IPS-11a (cell line): ENCODE results near the gene CCNI.
"Not testable (repeated sequence)": the region's sequence is repeated elsewhere in the genome, so short reads cannot be mapped to it uniquely, and the experiment has no call there.

Experiments
- H3K4me3 ChIP-seq: one replicate; pipeline ENCODE4 v1.5.1; 2013; ENCODE audit warnings: low read depth, low read length, control low read depth

The CCNI gene

DNA sequence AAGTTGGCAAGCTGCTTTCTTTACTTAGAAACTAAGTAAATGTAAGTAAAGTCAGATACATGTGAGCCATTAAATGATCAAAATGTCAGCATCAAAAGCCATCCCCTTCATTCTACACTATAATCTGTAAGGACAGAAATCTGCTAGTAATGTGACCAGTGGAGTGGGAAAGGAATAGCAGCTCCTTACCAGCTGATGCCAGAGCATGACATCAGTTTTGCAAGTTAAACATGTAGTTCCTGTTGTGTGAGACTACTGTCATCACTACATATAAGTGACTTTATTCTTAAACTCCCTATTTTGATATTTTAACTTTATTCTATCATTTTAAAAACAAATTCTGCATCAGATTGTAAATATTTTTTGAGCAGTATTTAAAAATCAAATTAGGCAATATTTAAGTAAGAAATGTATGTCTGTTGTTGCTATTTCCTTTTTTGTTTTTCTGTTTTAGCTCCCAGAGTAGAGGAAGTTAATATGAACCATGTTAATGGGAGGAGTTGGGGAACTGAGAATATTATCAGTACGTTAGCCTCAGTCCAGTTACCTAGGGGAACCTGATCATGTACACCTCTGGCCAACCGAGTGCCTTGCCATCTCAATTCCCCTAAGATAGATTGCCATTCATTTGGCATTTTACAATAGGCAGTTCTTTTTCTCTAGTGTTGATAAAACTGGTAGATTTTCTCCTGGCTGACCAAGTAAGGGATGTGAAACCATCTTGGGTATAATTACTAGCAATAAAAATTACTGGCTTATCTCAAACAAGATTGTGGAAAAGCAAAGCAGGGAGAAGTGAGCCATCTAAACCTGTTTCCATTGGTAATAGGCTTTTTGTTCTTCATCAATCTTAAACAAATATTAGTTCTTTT lies 34.7 kb downstream of the CCNI start:
- no peak overlapping the region for H3K4me3 ChIP-seq

DNA sequence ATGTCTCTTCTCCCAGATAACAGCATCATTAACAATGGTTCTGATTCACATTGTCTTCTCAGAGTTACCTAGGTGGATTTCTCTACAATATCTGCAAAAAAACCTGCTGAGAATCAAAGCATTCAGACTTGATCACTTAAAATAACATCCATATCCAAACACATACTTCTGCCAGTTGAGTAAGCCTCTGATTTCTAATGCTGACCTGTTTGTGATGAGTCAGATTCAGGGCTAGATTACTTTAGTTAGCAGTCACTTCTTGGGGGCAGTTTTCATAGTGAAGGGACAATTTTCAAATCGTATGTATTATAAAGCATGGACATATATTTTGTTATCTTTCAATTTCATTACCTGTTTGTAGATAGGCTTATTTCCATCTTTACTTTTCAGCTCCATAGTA lies 35.5 kb downstream of the CCNI start:
- no peak overlapping the region for H3K4me3 ChIP-seq

GRCh38 chr4:77039796-77040195 lies 36.0 kb downstream of the CCNI start:
- no peak overlapping the region for H3K4me3 ChIP-seq

GRCh38 chr4:77037736-77038135 lies 38.1 kb downstream of the CCNI start:
- no peak overlapping the region for H3K4me3 ChIP-seq

GRCh38 chr4:77037168-77037567 lies 38.6 kb downstream of the CCNI start:
- not testable (repeated sequence) for H3K4me3 ChIP-seq

DNA sequence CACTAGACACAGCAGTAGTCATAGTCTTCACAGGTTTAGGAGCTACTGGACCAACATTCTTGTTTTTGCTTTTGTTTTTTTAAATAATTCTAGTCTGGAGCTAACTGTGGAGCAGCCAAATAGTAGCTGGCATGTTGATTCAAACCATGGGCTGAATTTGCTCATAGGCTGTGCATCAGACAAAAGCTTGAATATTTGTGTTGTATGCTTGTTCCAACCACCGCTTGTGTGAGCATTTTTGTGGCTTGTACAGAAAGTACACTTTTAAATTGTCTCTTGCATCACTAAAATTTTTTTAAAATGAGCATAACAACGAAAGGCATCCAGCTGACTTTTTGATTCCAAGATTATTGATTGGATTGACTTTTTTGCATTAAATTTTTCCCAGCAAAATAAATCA lies 39.6 kb downstream of the CCNI start:
- H3K4me3 ChIP-seq: no peak overlapping the region

DNA sequence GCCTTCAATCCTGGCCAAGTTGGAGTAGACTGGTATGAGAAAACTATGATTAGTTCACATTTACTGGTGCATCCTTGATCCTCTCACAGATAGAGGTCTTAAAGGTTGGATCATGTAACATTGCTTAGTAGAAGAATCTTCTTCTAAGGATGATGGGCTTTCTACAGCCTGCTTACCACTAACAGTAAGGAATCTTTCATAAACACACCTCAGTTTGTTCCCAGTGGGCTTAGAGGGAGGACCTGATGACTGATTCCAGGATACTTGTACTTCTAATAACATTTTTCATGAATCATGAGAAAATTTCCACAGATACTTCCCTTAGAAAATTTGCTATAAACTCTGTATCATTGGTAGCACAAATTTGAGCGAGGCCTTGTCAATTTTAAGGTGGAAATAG lies 40.6 kb downstream of the CCNI start:
- H3K4me3 ChIP-seq: no peak overlapping the region

DNA sequence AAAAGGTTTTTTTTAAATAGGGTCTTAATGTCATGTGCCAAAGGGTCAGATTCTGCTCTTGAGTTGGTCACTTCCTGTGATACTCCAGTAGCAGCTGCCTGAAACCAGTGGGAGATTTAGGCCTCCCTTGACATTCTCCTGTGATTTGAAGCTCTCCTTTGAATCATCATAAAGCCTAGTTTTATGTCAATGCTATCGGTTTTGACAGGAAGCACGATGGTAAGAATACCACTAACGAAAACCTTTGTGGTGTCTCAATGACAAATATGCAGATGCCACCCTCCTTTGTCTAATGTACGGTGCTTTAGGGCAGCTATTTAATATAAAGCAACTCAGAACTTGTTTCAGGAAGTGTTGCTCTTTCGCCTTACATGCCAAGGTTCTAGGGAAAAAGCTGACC lies 44.2 kb downstream of the CCNI start:
- no peak overlapping the region for H3K4me3 ChIP-seq

GRCh38 chr4:77029757-77030156 lies 46.0 kb downstream of the CCNI start:
- H3K4me3 ChIP-seq: not testable (repeated sequence)

GRCh38 chr4:77028246-77028645 lies 47.5 kb downstream of the CCNI start:
- H3K4me3 ChIP-seq: no peak overlapping the region

GRCh38 chr4:77026322-77026704 lies 49.5 kb downstream of the CCNI start:
- H3K4me3 ChIP-seq: no peak overlapping the region

DNA sequence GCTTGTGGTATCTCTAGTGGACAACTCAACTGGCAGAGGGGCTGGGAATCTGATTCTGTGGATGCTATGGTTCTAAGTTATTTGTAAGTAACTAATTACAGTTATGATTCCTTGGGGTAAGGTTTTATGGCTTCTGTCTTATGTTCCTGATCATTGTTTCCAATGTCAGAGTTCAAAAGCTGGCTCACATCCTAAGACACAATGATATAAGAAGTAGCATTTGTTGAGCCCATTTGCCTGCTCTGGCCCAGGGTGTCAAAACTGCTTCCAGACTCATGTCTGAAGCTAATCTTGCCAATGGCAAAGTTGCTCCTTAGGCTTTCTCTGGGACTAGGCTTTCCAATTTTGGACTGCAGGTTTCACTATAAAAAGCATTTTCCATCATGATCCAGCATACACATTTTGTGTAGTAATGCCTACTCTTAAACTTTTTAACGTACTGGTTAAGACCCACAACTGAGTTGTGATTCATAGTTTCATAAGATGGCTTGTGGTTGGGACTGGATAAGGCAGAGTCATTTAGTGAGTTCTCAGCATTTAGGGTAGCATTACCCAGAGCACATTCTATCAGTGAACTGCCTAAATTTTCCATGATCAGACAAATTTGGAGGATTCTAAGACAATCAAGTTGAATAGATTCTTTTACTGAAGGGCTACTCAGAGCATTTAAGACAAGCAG lies 50.0 kb downstream of the CCNI start:
- H3K4me3 ChIP-seq: no peak overlapping the region

- no peak overlapping the region for H3K4me3 ChIP-seq
Observed at GRCh38 chr4:77023920-77024319, 51.9 kb downstream of the CCNI start.

DNA sequence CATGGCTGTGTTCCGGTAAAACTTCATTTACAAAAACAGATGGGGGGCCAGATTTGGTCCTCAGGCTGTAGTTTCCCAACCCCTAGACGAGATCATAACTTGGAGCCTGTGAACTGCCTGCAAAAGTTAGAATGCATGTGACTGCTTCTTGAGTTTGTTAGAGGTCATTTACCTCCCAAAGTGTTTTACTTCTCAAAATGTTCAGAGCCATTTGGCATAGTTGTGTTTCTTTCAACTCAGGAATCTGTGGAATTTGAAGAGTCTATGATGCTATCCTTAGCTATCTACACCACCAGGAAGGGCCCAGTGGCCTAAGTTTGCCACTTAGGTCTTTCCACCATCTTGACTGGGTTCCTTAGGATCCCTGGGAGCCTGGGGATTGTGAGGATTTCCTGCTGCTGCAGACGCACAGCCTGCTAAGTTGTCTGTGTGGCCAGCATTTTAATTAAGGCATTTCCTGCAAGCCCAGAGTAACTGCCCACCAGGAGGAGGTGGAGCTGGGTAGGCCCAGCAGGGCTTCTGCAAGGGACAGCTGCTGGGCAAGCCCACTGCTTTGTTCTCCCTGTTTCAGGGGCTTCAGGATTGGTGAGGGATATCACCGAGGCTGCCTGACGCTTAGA lies 53.1 kb downstream of the CCNI start:
- no peak overlapping the region for H3K4me3 ChIP-seq

DNA sequence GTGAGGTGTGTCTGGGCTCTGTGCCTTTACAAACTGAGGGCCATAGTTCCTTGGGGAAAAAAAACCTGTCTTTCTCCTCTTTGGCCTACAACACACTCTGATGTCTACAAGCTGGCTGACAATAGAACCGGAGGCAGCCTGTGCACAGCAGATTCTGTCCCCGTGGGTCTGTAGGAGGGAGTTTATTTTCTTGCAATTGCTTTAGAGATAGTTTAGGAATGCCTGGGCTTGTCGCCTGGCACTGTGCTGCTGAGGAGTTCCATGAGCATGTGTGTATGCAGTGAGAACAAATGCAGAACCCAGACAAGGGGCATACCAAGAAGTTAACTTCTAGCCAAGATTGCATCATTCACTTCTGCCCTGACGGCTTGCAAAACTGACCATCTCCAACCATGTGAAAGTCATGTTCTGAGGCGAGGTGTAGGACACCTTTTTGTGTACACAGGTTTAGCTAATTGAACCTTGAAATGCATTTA lies 54.1 kb downstream of the CCNI start:
- H3K4me3 ChIP-seq: no peak overlapping the region

- no peak overlapping the region for H3K4me3 ChIP-seq
Observed at GRCh38 chr4:77020017-77020416, 55.8 kb downstream of the CCNI start.

GRCh38 chr4:77015390-77015789 lies 60.4 kb downstream of the CCNI start:
- H3K4me3 ChIP-seq: no peak overlapping the region

DNA sequence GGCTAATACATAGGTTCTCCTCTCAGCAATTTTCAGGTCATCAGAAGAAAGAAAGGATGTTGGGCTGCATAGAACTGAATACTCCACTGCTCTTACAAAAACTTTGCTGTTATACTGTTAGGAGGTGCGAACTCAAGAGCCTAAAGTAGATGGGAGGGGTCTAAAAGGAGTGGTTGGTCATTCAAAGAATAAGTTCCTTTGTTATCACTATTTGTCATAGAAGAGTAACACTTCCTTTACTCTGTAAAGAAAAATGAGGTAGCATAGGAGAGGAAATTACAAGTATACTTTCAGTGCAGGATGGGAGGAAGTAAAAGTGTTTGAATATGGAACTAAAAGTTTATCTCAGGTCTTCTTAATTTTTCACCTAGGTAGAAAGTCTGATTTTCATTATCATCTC lies 61.5 kb downstream of the CCNI start:
- H3K4me3 ChIP-seq: no peak overlapping the region

DNA sequence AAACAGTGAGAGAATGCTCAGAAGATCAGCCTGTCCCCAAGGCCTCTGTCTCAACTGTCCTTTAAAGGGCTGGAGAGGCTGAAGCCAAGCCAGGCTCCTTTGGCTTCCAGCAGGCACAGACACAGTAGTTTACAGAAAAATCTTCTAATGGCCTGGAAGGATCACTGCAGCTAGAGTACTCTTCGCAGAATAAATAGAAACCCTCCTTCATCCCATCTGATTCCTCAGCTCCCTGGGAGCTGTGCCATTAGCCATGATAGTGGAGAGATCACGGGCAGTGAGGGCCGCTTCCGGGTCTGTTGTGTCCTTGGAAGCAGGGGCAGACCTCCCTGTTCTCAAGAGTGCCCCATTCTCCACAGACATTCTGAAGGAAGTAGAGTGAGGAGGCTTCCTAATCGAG lies 63.1 kb downstream of the CCNI start:
- no peak overlapping the region for H3K4me3 ChIP-seq

DNA sequence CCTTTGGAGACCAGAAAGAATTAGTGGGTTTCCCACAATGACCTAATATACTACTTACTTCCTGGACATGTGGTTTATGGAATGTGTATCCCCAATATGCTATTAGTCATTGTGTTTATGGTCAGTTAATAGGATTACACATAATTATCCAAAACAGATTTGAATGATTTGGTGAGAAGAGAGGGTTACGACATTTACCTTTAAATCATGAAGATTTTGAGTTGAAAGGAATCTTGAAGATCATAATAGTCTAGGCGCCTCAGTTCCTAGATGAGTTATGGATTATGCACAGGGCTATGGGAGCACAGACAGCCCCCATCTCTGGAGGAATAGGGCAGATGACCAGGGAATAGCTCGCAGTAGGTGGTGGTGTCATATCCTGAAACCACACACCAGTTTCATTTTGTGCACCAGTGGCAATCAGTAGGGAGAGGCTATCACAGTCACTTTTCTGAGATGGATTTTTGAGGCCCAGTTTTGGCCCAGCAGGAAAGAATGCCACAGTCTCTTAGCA lies 64.9 kb downstream of the CCNI start:
- no peak overlapping the region for H3K4me3 ChIP-seq

DNA sequence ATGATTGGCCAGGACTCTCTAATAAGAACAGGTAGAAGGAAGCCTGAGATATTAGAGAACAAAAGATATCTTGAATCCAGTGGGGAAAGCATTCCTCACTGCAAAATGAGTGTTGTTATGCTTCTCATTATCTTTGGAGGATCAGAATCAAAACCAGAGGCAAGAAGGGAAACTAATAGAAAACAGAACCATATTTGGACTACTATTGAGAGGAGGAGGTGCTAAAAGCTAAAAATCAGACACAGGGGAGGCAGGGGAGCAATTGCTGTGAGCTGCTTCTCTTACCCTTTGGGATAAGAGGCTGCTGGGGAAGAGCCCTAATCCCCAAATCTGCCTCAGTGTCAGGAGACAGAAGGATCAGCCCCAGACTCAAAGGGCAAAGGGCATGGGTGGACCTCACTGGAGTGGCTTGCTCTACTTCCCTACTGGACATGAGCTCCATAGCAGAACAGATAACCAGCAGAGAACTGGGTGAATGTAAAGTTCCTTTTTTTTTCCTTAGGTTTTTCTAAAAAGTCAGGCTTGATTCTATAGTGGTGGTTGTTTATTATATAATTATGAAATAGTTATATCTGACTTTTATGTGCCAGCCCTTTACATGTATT lies 66.2 kb downstream of the CCNI start:
- no peak overlapping the region for H3K4me3 ChIP-seq
